GM23248 (cell line): ENCODE results near the gene DIP2A. TPM values are rescaled to one million over a fixed set of nuclear protein-coding genes. Genes with fewer than 3 reads are reported as not detected.

Experiments used
- DNase-seq: peaks from one replicate; pipeline ENCODE4 v3.0.0-alpha.2; 2015
- H2AFZ ChIP-seq: fragments of 200-600 bp; sonication (generic); 2 replicates; pipeline ENCODE4 v1.6.1; 2016; ENCODE audit warnings: antibody characterized with exemption
- H3F3A ChIP-seq: fragments of 200-600 bp; sonication (generic); 2 replicates; pipeline ENCODE4 v1.6.1; 2016; ENCODE audit warnings: mild to moderate bottlenecking, antibody characterized with exemption, mixed run types; ENCODE audit not compliant: insufficient read depth
- H3K27ac ChIP-seq: fragments of 200-600 bp; sonication (generic); 2 replicates; pipeline ENCODE4 v1.5.1; 2016; ENCODE audit warnings: mild to moderate bottlenecking
- H3K27me3 ChIP-seq: fragments of 200-600 bp; sonication (generic); replicated peaks from 2 replicates; pipeline ENCODE4 v1.6.1; 2016; ENCODE audit warnings: mild to moderate bottlenecking; ENCODE audit not compliant: insufficient read depth
- H3K36me3 ChIP-seq: fragments of 200-600 bp; sonication (generic); 2 replicates; pipeline ENCODE4 v1.6.1; 2016; ENCODE audit warnings: low read depth, mild to moderate bottlenecking
- H3K4me1 ChIP-seq: fragments of 200-600 bp; sonication (generic); 2 replicates; pipeline ENCODE4 v1.6.1; 2016; ENCODE audit warnings: mild to moderate bottlenecking; ENCODE audit not compliant: insufficient read depth
- H3K4me2 ChIP-seq: fragments of 200-600 bp; sonication (generic); one replicate; pipeline ENCODE4 v1.6.1; 2016; ENCODE audit warnings: mild to moderate bottlenecking; ENCODE audit not compliant: unreplicated experiment
- H3K4me3 ChIP-seq: fragments of 200-600 bp; sonication (generic); 2 replicates; pipeline ENCODE4 v1.5.1; 2016; ENCODE audit warnings: mild to moderate bottlenecking
- H3K79me2 ChIP-seq: fragments of 200-600 bp; sonication (generic); 2 replicates; pipeline ENCODE4 v1.6.1; 2016; ENCODE audit warnings: mild to moderate bottlenecking; ENCODE audit not compliant: insufficient read depth
- H3K9ac ChIP-seq: fragments of 200-600 bp; sonication (generic); 2 replicates; pipeline ENCODE4 v1.6.1; 2016; ENCODE audit warnings: mild to moderate bottlenecking
- H3K9me2 ChIP-seq: fragments of 200-600 bp; sonication (generic); 2 replicates; pipeline ENCODE4 v1.6.1; 2016; ENCODE audit warnings: mixed run types, mild to moderate bottlenecking, moderate library complexity; ENCODE audit not compliant: insufficient read depth
- H3K9me3 ChIP-seq: fragments of 200-600 bp; sonication (generic); one replicate; pipeline ENCODE4 v1.6.1; 2017; ENCODE audit warnings: low read depth
- H4K20me1 ChIP-seq: fragments of 200-600 bp; sonication (generic); 2 replicates; pipeline ENCODE4 v1.6.0; 2016; ENCODE audit not compliant: insufficient read depth
- EZH2 ChIP-seq: fragments of 200-600 bp; sonication (generic); IDR thresholded peaks from 2 replicates; pipeline ENCODE4 v1.6.1; 2018; ENCODE audit warnings: antibody characterized with exemption, mild to moderate bottlenecking; ENCODE audit not compliant: insufficient read depth, poor library complexity, severe bottlenecking
- EZH2phosphoT487 ChIP-seq: fragments of 200-600 bp; sonication (generic); IDR thresholded peaks from 2 replicates; pipeline ENCODE4 v1.6.1; 2018; ENCODE audit warnings: antibody characterized with exemption, moderate library complexity, mild to moderate bottlenecking, low read depth; ENCODE audit not compliant: insufficient read depth
- WGBS, 2 experiments: methylation state at CpG; one replicate each; pipeline ENCODE4 v1.1.6; 2015 to 2017; ENCODE audit warnings: low lambda C conversion rate in 2 of 2, low coverage in 1 of 2; ENCODE audit errors: missing lambda C conversion rate in 2 of 2; 5-methylcytosine and 5-hydroxymethylcytosine counted together
- in situ Hi-C: fragments of 300-500 bp; cut with MboI; formaldehyde crosslinking; loops from 2 replicates; pipeline ENCODE4 v1.15.0; 2020
- polyA plus RNA-seq: library from polyadenylated mRNA; unstranded; fragments of >200 nt; fragmentation: Nextera tagmentation; extraction: Ambion mirVana; gene quantifications from 2 replicates; pipeline ENCODE4 v1.2.1, GENCODE V29; 2016
- total RNA-seq: library from RNA; depleted of rRNA; stranded (reverse); fragments of >200 nt; shearing (Covaris generic); gene quantifications from 2 replicates; pipeline ENCODE4 v1.2.3, GENCODE V29; 2014

Gene DIP2A
- total and polyA plus RNA-seq, 2 experiments from 2014 or later, result 12.5 to 13.1 TPM

- no peak for TF ChIP-seq EZH2
- TF ChIP-seq EZH2phosphoT487, result no peak
- in situ Hi-C loops, result loop anchor here (10.0 kb wide), 1 partner anchor 63 kb away; no protein-coding TSS in a partner anchor
- no peak overlapping the region for H3K9ac ChIP-seq
- H3K36me3 ChIP-seq, result peaks cover 7% of the 10 kb centered on the region; the same call in 1 of the 2 replicates
- no peaks in the 10 kb centered on the region for H3K4me1 ChIP-seq
- H3K79me2 ChIP-seq, result no peaks in the 10 kb centered on the region
- DNase-seq, result no peak
- no peak overlapping the region for H3K4me3 ChIP-seq
- WGBS, 2 experiments, result 88 to 91% methylated on average over 14 of the region's 14 CpGs
- no peaks in the 10 kb centered on the region for H4K20me1 ChIP-seq
- H3K27me3 ChIP-seq, result no peaks in the 10 kb centered on the region
- H2AFZ ChIP-seq, result no peak overlapping the region
- H3F3A ChIP-seq, result no peaks in the 10 kb centered on the region
- H3K4me2 ChIP-seq, result no peak overlapping the region
- no peaks in the 10 kb centered on the region for H3K9me2 ChIP-seq
- no peak overlapping the region for H3K27ac ChIP-seq
- no peaks in the 10 kb centered on the region for H3K9me3 ChIP-seq
These were observed 31.2 kb upstream of the DIP2A start for GRCh38 chr21:46427516-46427915.

- Histone ChIP-seq H3K9me3 (no peaks in the 10 kb centered on the region), H3K79me2 (no peaks in the 10 kb centered on the region), H3K27ac (no peak overlapping the region), H3K4me3 (no peak overlapping the region), H3K4me2 (no peak overlapping the region), H3K9me2 (no peaks in the 10 kb centered on the region), H3K4me1 (no peaks in the 10 kb centered on the region), H3K9ac (no peak overlapping the region), H3K36me3 (peaks cover 4% of the 10 kb centered on the region; the same call in 1 of the 2 replicates), H4K20me1 (no peaks in the 10 kb centered on the region), H2AFZ (no peak overlapping the region), H3K27me3 (no peaks in the 10 kb centered on the region), H3F3A (no peaks in the 10 kb centered on the region)
- in situ Hi-C loops, result loop anchor here (10.0 kb wide), 1 partner anchor 63 kb away; no protein-coding TSS in a partner anchor
- DNase-seq, result no peak
- TF ChIP-seq EZH2phosphoT487 (no peak), EZH2 (no peak)
- 99% methylated on average over 23 of the region's 23 CpGs for WGBS, 2 experiments
These were observed 30.4 kb upstream of the DIP2A start for GRCh38 chr21:46428286-46428685.

DNA sequence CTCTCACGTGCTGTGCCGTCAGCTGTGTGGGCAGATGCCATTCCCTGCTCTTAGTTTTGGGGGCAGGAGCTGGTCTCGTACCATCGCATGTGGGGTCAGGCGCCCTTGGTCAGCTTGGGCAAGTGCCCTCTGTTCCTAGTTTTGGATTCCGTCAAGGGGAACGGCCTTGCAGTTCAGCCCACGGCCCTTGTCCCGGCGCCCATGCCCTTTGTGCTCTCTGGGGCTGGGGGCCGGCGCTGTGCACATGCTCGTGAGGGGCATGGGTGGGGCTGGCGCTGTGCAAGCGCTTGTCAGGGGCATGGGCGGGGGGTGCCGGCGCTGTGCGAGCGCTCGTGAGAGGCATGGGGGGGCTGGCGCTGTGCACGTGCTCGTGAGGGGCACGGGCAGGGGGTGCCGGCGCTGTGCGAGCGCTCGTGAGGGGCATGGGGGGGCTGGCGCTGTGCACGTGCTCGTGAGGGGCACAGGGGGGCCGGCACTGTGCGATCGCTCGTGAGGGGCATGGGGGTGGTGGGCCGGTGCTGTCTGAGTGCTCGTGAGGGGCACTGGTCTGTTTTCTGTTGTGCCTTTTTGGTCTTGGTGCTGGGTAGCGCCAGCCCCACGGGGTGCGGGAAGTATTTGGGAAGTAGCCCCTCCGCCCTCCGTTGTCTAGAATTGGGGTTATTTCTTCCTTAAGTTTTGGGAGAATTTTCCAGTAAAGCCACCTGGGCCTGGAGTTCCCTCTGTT, 29.5 kb upstream of the DIP2A start:
- Histone ChIP-seq H4K20me1 (no peaks in the 10 kb centered on the region), H3K36me3 (peaks cover 4% of the 10 kb centered on the region; the same call in 1 of the 2 replicates), H3K9ac (no peak overlapping the region), H3K27me3 (no peaks in the 10 kb centered on the region), H3K4me1 (no peaks in the 10 kb centered on the region), H3F3A (no peaks in the 10 kb centered on the region), H3K9me2 (no peaks in the 10 kb centered on the region), H3K4me3 (no peak overlapping the region), H3K9me3 (no peaks in the 10 kb centered on the region), H3K4me2 (no peak overlapping the region), H3K79me2 (no peaks in the 10 kb centered on the region), H3K27ac (no peak overlapping the region), H2AFZ (no peak overlapping the region)
- 95 to 98% methylated on average over 17 to 44 of the region's 44 CpGs for WGBS, 2 experiments
- in situ Hi-C loops, result loop anchor here (10.0 kb wide), 1 partner anchor 64 kb away; no protein-coding TSS in a partner anchor
- no peak for DNase-seq
- TF ChIP-seq EZH2phosphoT487 (no peak), EZH2 (no peak)

GRCh38 chr21:46429754-46430681, 28.7 kb upstream of the DIP2A start:
- H4K20me1 ChIP-seq, result no peaks in the 10 kb centered on the region
- TF ChIP-seq EZH2, result no peak
- no peak for TF ChIP-seq EZH2phosphoT487
- no peak overlapping the region for H2AFZ ChIP-seq
- H3K9me2 ChIP-seq, result no peaks in the 10 kb centered on the region
- in situ Hi-C loops, result loop anchor here (10.0 kb wide), 1 partner anchor 65 kb away; no protein-coding TSS in a partner anchor
- no peaks in the 10 kb centered on the region for H3F3A ChIP-seq
- H3K4me2 ChIP-seq, result no peak overlapping the region
- WGBS, 2 experiments, result 92 to 93% methylated on average over 29 to 31 of the region's 31 CpGs
- no peak overlapping the region for H3K9ac ChIP-seq
- no peak overlapping the region for H3K27ac ChIP-seq
- H3K4me1 ChIP-seq, result no peaks in the 10 kb centered on the region
- no peaks in the 10 kb centered on the region for H3K79me2 ChIP-seq
- H3K9me3 ChIP-seq, result no peaks in the 10 kb centered on the region
- H3K27me3 ChIP-seq, result no peaks in the 10 kb centered on the region
- H3K36me3 ChIP-seq, result peaks cover 4% of the 10 kb centered on the region; the same call in 1 of the 2 replicates
- no peak for DNase-seq
- no peak overlapping the region for H3K4me3 ChIP-seq
